HepG2 (cell line): ENCODE measurements around the gene CCDC57.

ENCODE experiments used
- CTCF ChIP-seq: sonication (generic); formaldehyde crosslinking; IDR thresholded peaks from 2 replicates; pipeline ENCODE4 v1.5.0; 2020; ENCODE audit warnings: mild to moderate bottlenecking, missing genetic modification reagents, moderate library complexity
- JUND ChIP-seq: sonication (generic); formaldehyde crosslinking; IDR thresholded peaks from 2 replicates; pipeline ENCODE4 v1.8.0; 2022; ENCODE audit warnings: mild to moderate bottlenecking, missing genetic modification reagents
- POLR2A ChIP-seq, 2 experiments: IDR thresholded peaks; 2 replicates each; pipeline ENCODE4 v1.6.1; 2011; ENCODE audit warnings: low read depth in 2 of 2, low read length in 2 of 2, mild to moderate bottlenecking in 1 of 2, moderate library complexity in 1 of 2; ENCODE audit not compliant: insufficient read depth in 1 of 2
- RAD21 ChIP-seq: fragments of 450-650 bp; formaldehyde crosslinking; IDR thresholded peaks from 2 replicates; pipeline ENCODE4 v1.5.0; 2020; ENCODE audit warnings: mild to moderate bottlenecking
- TF ChIP-seq, protein P1 (sequence below), 2 experiments: IDR thresholded peaks; 2 replicates each; pipeline ENCODE4 v1.6.1; 2011 to 2012; ENCODE audit warnings: low read length in 2 of 2, borderline replicate concordance in 1 of 2, low read depth in 1 of 2, mild to moderate bottlenecking in 1 of 2, moderate library complexity in 1 of 2

- TF ChIP-seq RAD21 (CRISPR knock-in tag) (no peak), CTCF (CRISPR knock-in tag) (no peak), JUND (CRISPR knock-in tag) (no peak), POLR2A (IDR thresholded peaks at IDR 0.05; ENCODE audit: insufficient read depth in 1 of 2, low read depth in 2 of 2, low read length in 2 of 2) (no peak)
- TF ChIP-seq, protein P1, sequence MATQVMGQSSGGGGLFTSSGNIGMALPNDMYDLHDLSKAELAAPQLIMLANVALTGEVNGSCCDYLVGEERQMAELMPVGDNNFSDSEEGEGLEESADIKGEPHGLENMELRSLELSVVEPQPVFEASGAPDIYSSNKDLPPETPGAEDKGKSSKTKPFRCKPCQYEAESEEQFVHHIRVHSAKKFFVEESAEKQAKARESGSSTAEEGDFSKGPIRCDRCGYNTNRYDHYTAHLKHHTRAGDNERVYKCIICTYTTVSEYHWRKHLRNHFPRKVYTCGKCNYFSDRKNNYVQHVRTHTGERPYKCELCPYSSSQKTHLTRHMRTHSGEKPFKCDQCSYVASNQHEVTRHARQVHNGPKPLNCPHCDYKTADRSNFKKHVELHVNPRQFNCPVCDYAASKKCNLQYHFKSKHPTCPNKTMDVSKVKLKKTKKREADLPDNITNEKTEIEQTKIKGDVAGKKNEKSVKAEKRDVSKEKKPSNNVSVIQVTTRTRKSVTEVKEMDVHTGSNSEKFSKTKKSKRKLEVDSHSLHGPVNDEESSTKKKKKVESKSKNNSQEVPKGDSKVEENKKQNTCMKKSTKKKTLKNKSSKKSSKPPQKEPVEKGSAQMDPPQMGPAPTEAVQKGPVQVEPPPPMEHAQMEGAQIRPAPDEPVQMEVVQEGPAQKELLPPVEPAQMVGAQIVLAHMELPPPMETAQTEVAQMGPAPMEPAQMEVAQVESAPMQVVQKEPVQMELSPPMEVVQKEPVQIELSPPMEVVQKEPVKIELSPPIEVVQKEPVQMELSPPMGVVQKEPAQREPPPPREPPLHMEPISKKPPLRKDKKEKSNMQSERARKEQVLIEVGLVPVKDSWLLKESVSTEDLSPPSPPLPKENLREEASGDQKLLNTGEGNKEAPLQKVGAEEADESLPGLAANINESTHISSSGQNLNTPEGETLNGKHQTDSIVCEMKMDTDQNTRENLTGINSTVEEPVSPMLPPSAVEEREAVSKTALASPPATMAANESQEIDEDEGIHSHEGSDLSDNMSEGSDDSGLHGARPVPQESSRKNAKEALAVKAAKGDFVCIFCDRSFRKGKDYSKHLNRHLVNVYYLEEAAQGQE (IDR thresholded peaks at IDR 0.05; ENCODE audit: borderline replicate concordance in 1 of 2, low read depth in 1 of 2, low read length in 2 of 2), result no peak
These were observed 149.7 kb downstream of the CCDC57 start for GRCh38 chr17:82062984-82063368.
